Femur (tissue), 1 donor: ENCODE data around the gene ZNF433.

Source experiments
- DNase-seq: peaks from one replicate; pipeline ENCODE4 v3.0.0-alpha.2; 2017

ZNF433 gene

GRCh38 chr19:11987405-11988281, 47.8 kb downstream of the ZNF433 start:
- DNase-seq, result peak; percentile 97

- no peak for DNase-seq
These were observed 48.7 kb downstream of the ZNF433 start for GRCh38 chr19:11986754-11987153.

GRCh38 chr19:11984986-11985385, 50.5 kb downstream of the ZNF433 start:
- no peak for DNase-seq

GRCh38 chr19:11982526-11982925, 53.0 kb downstream of the ZNF433 start:
- DNase-seq, result no peak

- DNase-seq, result no peak
These were observed 56.0 kb downstream of the ZNF433 start for GRCh38 chr19:11979527-11979926.

GRCh38 chr19:11978492-11979100, 56.9 kb downstream of the ZNF433 start:
- no peak for DNase-seq

- no peak for DNase-seq
These were observed 62.3 kb downstream of the ZNF433 start for GRCh38 chr19:11973019-11973810.

GRCh38 chr19:11971041-11971440, 64.4 kb downstream of the ZNF433 start:
- no peak for DNase-seq

- no peak for DNase-seq
These were observed 65.3 kb downstream of the ZNF433 start for GRCh38 chr19:11970174-11970573.

GRCh38 chr19:11964858-11965645, 70.4 kb downstream of the ZNF433 start, which contains the start of gene ZNF763:
Gene ZNF763 (plus strand): TSS chr19:11965040. CDS start chr19:11965209, 169 bp downstream.
- DNase-seq, result peak; percentile 93
